GM04503 (cell line): ENCODE data around the gene ANXA2.
"Not testable (repeated sequence)": the region's sequence is repeated elsewhere in the genome, so short reads cannot be mapped to it uniquely, and the experiment has no call there.

Source experiments
- DNase-seq: peaks from one replicate; pipeline ENCODE4 v3.0.0-alpha.2; 2012; ENCODE audit warnings: low read depth

The ANXA2 gene

GRCh38 chr15:60369696-60370095 is 28.1 kb downstream of the ANXA2 start:
- no peak for DNase-seq

- DNase-seq = no peak
These were observed 33.2 kb downstream of the ANXA2 start for GRCh38 chr15:60364612-60364924.

- DNase-seq = no peak
These were observed 33.7 kb downstream of the ANXA2 start for GRCh38 chr15:60363903-60364611.

- DNase-seq = no peak
These were observed 34.7 kb downstream of the ANXA2 start for GRCh38 chr15:60363087-60363549.

- DNase-seq = peak; percentile 55
These were observed 35.3 kb downstream of the ANXA2 start for GRCh38 chr15:60362321-60363086.

DNA sequence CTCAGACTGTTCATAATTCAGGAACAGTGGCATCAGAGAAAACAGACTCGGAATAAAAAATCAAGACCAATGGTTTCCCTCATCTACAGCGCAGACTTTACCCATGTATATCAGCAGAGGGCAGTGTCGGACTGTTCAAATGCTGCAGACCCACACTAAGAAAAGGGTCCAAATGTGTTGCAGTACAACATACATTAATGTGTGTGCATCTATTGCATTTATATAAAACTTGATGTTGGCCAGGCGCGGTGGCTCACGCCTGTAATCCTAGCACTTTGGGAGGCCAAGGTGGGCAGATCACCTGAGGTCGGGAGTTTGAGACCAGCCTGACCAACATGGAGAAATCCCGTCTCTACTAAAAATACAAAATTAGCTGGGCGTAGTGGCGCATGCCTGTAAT is 38.0 kb downstream of the ANXA2 start:
- not testable (repeated sequence) for DNase-seq

DNA sequence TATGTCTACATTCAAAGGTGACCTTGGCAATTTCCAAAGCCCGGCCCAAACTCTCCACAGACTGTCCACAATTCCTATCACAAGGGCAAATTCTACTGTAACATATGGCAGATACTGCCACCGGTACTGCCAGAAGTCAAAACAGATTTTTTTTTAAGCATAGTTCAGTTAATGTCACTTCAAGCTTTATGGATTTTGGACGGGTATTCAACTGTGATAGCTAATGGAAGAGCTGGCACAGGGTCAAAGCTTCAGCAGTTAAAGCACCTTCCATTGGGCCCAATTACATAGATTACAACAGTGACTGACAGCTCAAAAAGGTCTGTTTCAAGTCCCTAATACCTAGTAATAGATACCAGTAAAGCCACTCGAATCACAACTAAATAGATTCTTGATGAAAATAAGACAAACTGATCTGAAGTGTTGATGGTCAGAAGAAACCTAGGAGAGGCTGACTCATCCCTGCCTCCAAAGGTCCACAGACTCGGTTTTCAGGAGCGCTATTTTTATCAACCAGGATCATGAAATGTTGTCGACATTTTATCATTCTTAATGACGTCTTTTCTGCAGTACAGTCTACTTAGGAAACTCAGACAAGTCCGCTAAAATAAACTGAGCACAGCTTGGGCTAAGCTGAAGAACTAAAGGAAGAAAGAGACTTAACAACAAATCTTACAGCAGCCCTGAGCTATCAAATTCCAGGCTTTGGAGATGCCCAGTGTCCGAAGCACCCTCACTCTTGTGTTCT is 38.7 kb downstream of the ANXA2 start:
- no peak for DNase-seq

- no peak for DNase-seq
These were observed 41.0 kb downstream of the ANXA2 start for GRCh38 chr15:60356832-60357231.

GRCh38 chr15:60355148-60355857 is 42.5 kb downstream of the ANXA2 start:
- no peak for DNase-seq

DNA sequence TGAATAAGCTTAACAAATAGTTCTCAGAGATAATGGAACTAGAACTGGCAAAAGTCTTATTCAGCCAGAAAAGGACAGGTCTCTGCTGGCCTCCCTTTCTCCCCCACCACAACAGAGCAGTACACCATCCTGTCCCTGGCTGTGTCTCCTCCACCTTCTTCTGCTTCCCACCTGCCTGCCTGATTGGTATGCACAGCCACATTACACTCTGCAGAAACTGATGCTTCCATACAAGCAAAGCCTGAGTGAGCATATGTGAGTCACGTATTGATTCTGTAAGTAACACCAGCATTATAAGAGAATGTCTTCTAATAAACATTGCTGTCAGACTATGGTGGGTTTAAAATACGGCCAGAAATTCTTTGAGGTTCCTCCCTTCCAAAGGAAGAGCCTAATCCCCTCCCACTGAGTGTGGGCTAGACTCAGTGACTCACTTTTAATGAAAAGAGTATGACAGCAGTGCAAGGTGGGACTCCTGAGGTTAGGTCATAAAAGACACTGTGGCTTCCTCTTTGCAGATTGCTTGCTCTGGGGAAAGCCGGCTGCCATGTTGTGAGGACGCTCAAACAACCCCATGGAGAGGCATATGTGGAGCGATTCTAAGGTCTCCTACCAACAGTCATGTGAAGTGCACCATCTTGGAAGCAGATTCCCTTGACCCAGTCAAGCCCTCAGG is 44.4 kb downstream of the ANXA2 start:
- DNase-seq = no peak

DNA sequence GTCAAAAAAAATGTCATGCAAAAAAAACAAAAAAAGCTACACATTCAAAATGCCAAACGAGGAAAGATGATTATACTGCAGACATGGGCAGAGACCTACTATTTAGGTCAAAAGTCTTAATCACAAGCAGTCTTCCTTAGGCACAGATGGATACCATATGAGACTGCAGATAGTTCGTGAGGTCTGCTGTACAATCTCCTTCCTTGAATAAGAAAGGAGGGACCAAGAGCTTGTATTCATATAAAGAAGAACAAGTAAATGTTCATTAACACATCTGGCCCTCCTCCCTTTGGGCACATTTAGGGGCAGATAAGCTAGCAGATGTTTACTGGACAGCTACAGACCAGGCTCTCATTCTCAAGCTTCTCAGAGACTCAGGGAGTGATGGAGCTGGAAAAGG is 45.3 kb downstream of the ANXA2 start:
- no peak for DNase-seq

GRCh38 chr15:60351066-60351465 is 46.7 kb downstream of the ANXA2 start:
- no peak for DNase-seq

GRCh38 chr15:60350108-60350507 is 47.7 kb downstream of the ANXA2 start:
- no peak for DNase-seq

DNA sequence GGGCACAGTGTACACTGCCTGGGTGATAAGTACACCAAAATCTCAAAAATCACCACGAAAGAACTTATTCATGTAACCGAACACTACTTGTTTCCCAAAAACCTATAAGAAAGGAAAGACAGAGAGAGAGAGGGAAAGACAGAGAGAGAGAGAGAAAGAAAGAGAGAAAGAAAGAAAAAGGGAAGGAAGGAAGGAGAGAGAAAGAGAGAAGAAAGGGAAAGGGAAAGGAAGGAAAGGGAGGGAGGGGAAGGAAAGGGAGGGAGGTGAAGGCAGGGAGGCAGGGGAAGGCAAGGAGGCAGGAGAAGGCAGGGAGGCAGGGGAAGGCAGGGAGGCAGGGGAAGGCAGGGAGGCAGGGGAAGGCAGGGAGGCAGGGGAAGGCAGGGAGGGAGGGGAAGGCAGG is 48.2 kb downstream of the ANXA2 start:
- DNase-seq = no peak

GRCh38 chr15:60347480-60348049 is 50.2 kb downstream of the ANXA2 start:
- DNase-seq = no peak

DNA sequence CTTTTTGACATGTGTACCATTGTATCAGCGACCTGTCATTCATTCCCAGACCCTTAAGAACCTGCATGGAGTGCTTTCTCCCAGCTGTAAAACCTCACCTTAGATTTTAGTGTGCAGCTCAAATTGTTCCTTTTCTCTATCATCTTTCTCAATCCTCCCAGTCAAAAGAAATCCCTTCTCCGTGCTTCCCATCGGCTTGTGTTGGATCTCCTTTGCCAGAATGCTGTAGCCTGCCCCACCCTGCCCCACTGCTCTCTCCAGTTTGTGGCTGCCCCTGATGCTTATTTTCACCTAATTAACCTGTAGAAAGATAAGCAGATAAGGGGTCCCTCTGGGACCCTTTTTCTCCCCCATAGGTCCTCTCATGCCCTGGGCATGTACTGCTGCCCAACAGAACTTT is 51.1 kb downstream of the ANXA2 start:
- DNase-seq = no peak

GRCh38 chr15:60346077-60346476 is 51.7 kb downstream of the ANXA2 start:
- no peak for DNase-seq

GRCh38 chr15:60345598-60345997 is 52.2 kb downstream of the ANXA2 start:
- no peak for DNase-seq

DNA sequence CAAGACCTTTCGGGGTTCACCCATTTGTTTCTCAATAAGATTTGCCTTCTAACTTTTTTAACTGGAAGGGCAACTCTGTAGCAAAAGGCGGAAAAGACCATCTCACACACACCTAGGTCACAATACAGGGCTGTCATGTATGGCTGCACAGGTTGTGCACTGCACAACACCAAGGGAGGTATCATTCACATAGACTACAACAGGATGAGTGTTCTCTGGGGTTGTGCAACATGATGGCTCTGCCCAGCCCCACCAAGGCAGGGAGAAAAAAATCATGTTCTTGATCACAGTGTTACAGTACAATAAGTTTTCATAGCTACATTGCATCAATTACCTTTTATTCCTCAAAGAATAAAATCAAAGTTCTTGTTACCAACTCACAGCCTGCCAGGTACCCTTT is 52.8 kb downstream of the ANXA2 start:
- no peak for DNase-seq

- DNase-seq = no peak
These were observed 53.3 kb downstream of the ANXA2 start for GRCh38 chr15:60344461-60344860.

- no peak for DNase-seq
These were observed 54.4 kb downstream of the ANXA2 start for GRCh38 chr15:60343221-60343970.
